Measurements from ENCODE around the gene ARSG.
A peak's percentile ranks its signal among the peaks of the same experiment; 100 is the strongest.

Gene ARSG

DNA sequence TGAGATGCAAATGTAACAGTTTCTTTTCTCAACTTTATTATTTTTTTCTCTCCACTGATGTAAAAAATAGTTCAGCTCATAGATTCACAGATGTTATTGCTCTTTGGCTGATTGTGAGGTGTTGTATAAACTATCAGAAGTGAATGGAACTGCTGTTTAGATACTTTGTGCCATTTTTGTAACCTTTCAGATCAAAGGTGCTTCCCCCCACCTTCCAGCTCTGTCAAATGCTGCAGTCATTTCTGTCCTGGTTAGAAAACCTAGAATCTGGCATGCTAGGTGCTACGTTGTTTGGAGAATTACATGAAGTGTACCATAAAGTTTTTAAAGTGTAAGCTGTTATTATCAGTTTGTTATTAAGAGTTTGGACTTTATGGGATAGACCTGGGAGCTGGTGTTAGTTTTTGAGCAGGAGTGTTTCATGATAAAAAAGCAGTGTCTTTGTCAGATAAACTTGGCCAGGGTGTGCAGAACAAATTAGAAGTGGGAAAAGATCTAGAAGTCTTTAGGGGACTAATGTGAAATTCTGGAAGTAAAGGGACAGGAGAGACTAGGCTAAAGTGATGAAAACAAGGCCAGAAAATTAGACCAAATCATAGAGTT is 167.8 kb downstream of the ARSG start:
- H3K4me3 ChIP-seq (replicated peaks; ENCODE audit: low read depth, low read length): no peak overlapping the region
- no peak for DNase-seq (ENCODE audit: extremely low read depth, low read depth)
- TF ChIP-seq CTCF (IDR thresholded peaks at IDR 0.05; ENCODE audit: low read depth, low read length, missing control alignments): no peak

DNA sequence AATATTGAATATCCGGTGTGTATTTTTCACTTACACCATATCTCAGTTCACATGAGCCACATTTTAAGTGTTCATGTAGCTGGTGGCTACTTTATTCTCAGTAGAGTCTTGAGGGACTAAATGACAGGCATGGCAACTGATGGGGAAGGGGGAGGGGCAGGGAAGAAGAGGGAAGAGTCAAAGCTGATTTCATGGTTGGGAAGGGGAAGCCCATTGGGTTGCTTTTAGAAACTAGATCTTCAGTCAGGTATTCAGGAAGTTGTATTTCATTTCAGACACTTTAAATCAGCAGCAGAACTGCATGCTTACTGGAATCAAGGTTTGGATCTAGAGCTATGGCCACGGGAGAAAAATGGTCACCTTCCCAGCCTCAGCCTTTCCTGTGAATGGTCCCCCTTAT is 168.9 kb downstream of the ARSG start:
- TF ChIP-seq CTCF (IDR thresholded peaks at IDR 0.05; ENCODE audit: low read depth, low read length, missing control alignments): no peak
- no peak for DNase-seq (ENCODE audit: extremely low read depth, low read depth)
- no peak overlapping the region for H3K4me3 ChIP-seq (replicated peaks; ENCODE audit: low read depth, low read length)

GRCh38 chr17:68460715-68461114 is 169.4 kb downstream of the ARSG start:
- no peak overlapping the region for H3K4me3 ChIP-seq (replicated peaks; ENCODE audit: low read depth, low read length)
- no peak for TF ChIP-seq CTCF (IDR thresholded peaks at IDR 0.05; ENCODE audit: low read depth, low read length, missing control alignments)
- DNase-seq (ENCODE audit: extremely low read depth, low read depth): no peak

DNA sequence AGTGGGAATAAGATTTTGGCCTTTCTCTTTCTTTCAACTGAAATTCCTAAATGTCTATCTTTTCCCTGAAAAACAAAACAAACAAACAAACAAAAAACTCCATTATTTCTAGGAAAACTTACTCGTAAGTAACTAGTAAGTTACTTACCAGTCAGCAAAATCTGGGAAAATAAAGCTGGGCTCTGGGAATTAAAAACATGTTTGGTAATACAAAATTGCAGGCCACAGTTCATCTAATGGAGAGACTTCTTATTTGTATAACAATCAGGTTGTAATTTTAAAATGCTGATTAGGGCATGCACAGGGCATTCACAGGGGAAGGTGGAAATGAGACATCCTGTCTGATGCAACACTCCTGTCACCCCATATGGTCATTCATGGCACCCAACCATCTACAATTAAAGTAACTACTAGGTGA is 169.8 kb downstream of the ARSG start:
- TF ChIP-seq CTCF (IDR thresholded peaks at IDR 0.05; ENCODE audit: low read depth, low read length, missing control alignments): no peak
- no peak overlapping the region for H3K4me3 ChIP-seq (replicated peaks; ENCODE audit: low read depth, low read length)
- DNase-seq (ENCODE audit: extremely low read depth, low read depth): no peak

DNA sequence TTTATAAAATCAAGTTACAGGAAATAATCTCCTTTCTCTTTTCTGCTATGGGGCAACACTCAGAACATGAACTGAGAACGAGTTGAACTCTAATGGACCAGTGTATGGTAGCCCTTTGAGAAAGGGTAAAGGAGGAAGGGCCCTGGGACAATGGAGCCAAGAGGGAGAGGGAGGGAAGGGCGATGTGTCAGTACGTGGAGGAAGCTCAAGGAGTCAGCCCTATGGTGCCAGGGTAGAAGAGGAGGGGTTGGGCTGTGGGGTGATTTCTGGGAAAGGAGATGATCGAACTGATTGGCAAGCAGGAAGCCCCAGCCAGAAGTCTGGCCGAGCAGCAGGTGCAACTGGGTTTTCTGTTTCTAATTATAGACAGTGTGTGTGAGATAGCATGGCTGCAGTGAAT is 170.3 kb downstream of the ARSG start:
- no peak for TF ChIP-seq CTCF (IDR thresholded peaks at IDR 0.05; ENCODE audit: low read depth, low read length, missing control alignments)
- no peak overlapping the region for H3K4me3 ChIP-seq (replicated peaks; ENCODE audit: low read depth, low read length)
- no peak for DNase-seq (ENCODE audit: extremely low read depth, low read depth)

DNA sequence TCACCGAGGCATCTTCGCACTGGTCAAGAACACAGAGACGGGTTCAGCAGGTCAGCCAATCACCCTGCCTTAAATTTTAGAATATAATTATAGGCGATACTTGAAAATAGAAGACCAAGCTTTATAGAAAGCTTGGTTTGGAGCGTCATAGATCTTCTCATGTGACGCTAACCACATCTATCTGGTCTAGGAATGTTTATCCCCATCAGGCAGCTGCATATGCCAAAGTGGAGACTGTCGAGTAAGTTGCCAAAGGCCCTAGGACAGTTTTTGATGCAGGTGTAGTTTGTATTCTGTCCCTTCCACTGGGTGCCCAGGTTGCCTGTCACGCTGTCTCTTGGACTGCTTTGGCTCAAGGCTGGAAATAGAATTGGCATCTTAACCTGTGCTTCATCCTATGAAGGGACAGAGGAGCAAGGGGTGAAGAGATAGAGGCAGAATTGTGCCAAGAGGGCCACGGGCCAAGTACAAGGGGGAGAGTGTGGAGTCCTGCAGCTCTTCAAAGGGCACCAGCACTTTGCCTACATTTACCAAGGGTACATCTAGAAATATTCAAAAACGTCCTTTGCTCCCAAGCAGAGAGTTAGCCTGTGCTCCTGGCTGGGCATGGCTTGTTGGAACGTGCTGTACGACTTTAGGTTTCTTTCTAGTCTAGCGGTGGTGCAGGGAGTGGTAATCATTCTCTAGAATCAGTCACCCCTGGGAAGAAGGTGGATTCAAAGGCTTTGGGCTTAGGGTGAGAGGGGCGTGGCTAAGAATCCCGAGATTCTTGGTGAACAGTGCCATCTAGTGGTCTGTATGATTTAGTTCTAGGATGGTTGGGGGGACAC is 171.3 kb downstream of the ARSG start:
- peak; percentile 69 for DNase-seq (ENCODE audit: extremely low read depth, low read depth)
- TF ChIP-seq CTCF (IDR thresholded peaks at IDR 0.05; ENCODE audit: low read depth, low read length, missing control alignments): peak; percentile 54
- no peak overlapping the region for H3K4me3 ChIP-seq (replicated peaks; ENCODE audit: low read depth, low read length)

Measured in HFF-Myc (cell line).